Nephron progenitor cell (in vitro differentiated cells): ENCODE data around the gene PPA2.

ENCODE experiments used
- DNase-seq: peaks from one replicate; pipeline ENCODE4 v3.0.0; 2021
- H3K27ac Mint-ChIP-seq: 2 replicates; pipeline ENCODE4 v1.8.0; 2021; ENCODE audit warnings: mild to moderate bottlenecking, moderate library complexity, mixed read lengths
- H3K27me3 Mint-ChIP-seq: 2 replicates; pipeline ENCODE4 v1.8.0; 2021; ENCODE audit warnings: mild to moderate bottlenecking, low read depth, mixed read lengths; ENCODE audit not compliant: poor library complexity
- H3K36me3 Mint-ChIP-seq: 2 replicates; pipeline ENCODE4 v1.8.0; 2021; ENCODE audit warnings: low read depth, mixed read lengths
- H3K4me1 Mint-ChIP-seq: 2 replicates; pipeline ENCODE4 v1.8.0; 2021; ENCODE audit warnings: mixed read lengths
- H3K4me3 Mint-ChIP-seq: 2 replicates; pipeline ENCODE4 v1.8.0; 2021; ENCODE audit warnings: mild to moderate bottlenecking, moderate library complexity, mixed read lengths
- H3K9me3 Mint-ChIP-seq: 2 replicates; pipeline ENCODE4 v1.8.0; 2021; ENCODE audit warnings: mild to moderate bottlenecking, moderate library complexity, mixed read lengths
- TF ChIP-seq, protein P1 (sequence below): fragments of 200-600 bp; sonication (generic); IDR thresholded peaks from 2 replicates; pipeline ENCODE4 v1.5.0; 2021; ENCODE audit warnings: antibody characterized with exemption

PPA2 gene

DNA sequence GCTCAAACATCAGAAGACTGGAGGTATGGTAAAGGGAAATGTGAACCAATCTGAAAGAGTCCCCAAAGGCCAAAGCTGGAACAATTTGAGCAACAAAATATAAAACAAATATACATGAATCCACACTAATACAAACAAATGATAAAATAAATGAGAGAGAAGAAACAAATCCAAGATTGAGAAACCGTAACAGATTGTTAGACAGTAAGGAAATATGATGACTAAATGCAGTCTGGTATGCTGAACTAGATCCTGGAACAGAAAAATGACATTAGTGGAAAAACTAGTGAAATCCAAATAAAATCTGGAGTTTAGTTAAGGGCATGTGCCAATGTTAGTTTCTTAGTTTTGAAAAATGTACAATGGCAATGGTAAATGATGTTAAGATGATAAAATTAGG is 15.9 kb downstream of the PPA2 start:
- Mint-ChIP-seq H3K36me3 (peaks cover 76% of the 10 kb centered on the region), H3K4me1 (no peaks in the 10 kb centered on the region), H3K9me3 (peaks cover 5% of the 10 kb centered on the region), H3K27ac (no peak overlapping the region), H3K27me3 (no peaks in the 10 kb centered on the region), H3K4me3 (no peak overlapping the region)
- TF ChIP-seq, protein P1, sequence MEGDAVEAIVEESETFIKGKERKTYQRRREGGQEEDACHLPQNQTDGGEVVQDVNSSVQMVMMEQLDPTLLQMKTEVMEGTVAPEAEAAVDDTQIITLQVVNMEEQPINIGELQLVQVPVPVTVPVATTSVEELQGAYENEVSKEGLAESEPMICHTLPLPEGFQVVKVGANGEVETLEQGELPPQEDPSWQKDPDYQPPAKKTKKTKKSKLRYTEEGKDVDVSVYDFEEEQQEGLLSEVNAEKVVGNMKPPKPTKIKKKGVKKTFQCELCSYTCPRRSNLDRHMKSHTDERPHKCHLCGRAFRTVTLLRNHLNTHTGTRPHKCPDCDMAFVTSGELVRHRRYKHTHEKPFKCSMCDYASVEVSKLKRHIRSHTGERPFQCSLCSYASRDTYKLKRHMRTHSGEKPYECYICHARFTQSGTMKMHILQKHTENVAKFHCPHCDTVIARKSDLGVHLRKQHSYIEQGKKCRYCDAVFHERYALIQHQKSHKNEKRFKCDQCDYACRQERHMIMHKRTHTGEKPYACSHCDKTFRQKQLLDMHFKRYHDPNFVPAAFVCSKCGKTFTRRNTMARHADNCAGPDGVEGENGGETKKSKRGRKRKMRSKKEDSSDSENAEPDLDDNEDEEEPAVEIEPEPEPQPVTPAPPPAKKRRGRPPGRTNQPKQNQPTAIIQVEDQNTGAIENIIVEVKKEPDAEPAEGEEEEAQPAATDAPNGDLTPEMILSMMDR = no peak
- no peak for DNase-seq

DNA sequence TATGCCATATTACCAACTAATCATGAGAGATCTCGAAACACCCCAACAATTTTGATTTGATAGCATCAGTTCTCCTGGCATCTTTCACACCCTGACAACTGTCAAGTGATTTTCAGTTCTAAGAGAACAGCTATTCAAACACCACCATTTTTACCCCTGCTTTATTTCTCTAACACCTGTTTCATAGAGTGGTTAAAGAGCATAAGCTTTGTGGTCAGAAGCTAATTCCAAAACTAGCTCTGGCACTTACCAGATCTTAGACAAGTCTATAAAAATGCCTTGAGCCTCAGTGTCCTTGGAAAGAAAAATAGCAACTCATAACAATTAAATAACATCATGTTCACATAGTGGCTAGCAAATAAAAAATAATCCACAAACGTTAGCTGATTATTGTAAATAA is 17.9 kb downstream of the PPA2 start:
- H3K4me1 Mint-ChIP-seq = no peaks in the 10 kb centered on the region
- no peak overlapping the region for H3K4me3 Mint-ChIP-seq
- TF ChIP-seq, protein P1 = no peak
- DNase-seq = no peak
- H3K9me3 Mint-ChIP-seq = peaks cover under 1% of the 10 kb centered on the region
- peaks cover 76% of the 10 kb centered on the region for H3K36me3 Mint-ChIP-seq
- no peak overlapping the region for H3K27ac Mint-ChIP-seq
- H3K27me3 Mint-ChIP-seq = no peaks in the 10 kb centered on the region

DNA sequence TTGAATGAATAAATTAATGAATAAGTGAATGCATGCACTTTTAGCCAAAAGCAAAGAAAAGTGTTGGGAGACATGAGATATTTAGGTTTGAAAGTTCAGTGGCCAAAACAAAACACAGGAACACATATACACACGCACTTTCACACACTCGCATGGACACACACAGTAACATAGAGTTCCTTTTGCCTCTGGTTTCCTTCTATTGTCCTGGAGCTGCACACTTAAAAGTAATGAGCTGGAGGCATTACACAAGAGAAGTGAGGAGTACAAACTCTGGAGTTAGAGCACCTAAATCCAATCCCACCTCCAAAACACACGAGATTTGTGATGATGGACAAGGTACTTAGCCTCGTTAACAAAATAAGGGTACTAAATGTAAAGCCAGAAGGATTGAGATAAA is 18.7 kb downstream of the PPA2 start:
- no peak overlapping the region for H3K27ac Mint-ChIP-seq

DNA sequence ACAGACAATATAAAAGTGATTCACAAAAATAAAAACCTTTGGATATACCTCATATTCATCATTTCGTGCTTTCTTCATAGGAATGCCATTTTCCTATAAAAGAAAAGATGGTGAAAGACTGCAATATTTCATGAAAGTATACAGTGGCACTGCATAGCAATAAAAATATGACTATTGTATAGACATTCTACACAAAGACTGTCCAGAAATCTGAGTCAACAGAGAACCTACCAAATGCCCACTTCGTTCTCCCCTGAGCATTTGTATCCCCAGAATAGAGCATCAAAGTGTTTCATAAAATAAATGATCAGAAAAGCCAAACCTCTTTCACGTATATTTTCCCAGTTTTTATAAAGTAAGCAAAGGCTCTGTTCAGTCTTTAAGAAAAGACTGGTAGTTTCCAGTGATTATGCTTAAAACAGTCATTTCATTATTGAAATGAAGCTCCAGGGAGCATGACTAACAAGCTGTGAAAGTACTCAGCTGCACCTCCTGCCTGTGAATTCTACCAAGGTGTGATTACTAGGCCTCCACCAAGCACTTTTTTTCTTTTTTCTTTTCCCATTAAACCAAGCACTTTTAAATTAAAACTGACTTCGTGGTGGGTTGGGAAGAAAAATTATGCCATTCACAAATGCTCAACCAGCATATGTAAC is 20.2 kb downstream of the PPA2 start:
- Mint-ChIP-seq H3K36me3 (peaks cover 77% of the 10 kb centered on the region), H3K27me3 (no peaks in the 10 kb centered on the region), H3K9me3 (peaks cover 4% of the 10 kb centered on the region), H3K27ac (no peak overlapping the region), H3K4me3 (no peak overlapping the region), H3K4me1 (no peaks in the 10 kb centered on the region)
- no peak for DNase-seq
- TF ChIP-seq, protein P1 = no peak

More for the DNA sequence above, 18.7 kb downstream of the PPA2 start:
- no peak overlapping the region for H3K4me3 Mint-ChIP-seq
- H3K4me1 Mint-ChIP-seq = no peaks in the 10 kb centered on the region
- H3K27me3 Mint-ChIP-seq = no peaks in the 10 kb centered on the region
- DNase-seq = no peak
- TF ChIP-seq, protein P1 = no peak
- H3K36me3 Mint-ChIP-seq = peaks cover 77% of the 10 kb centered on the region
- peaks cover 4% of the 10 kb centered on the region for H3K9me3 Mint-ChIP-seq

DNA sequence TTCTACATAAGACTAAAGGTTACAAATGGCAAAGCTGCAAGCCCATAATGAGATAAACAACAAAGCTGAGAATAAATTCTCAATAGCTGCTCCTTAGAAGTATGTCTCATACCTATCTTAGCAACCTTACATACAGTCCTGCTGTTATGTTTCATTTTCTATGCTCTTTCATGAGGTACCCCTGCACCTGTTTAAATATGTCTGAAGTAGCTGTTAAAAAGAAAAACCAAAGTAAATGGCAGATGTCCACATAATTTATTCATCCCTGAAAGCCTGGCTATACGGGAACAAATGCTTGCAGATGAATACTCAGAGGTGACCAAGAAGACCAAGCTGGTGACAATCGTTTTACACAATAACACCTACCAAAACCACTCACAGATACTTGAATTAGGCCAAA is 22.5 kb downstream of the PPA2 start:
- no peak overlapping the region for H3K27ac Mint-ChIP-seq
- peaks cover 74% of the 10 kb centered on the region for H3K36me3 Mint-ChIP-seq
- TF ChIP-seq, protein P1 = no peak
- H3K4me1 Mint-ChIP-seq = no peaks in the 10 kb centered on the region
- DNase-seq = no peak
- no peaks in the 10 kb centered on the region for H3K27me3 Mint-ChIP-seq
- H3K9me3 Mint-ChIP-seq = peaks cover 4% of the 10 kb centered on the region
- no peak overlapping the region for H3K4me3 Mint-ChIP-seq

DNA sequence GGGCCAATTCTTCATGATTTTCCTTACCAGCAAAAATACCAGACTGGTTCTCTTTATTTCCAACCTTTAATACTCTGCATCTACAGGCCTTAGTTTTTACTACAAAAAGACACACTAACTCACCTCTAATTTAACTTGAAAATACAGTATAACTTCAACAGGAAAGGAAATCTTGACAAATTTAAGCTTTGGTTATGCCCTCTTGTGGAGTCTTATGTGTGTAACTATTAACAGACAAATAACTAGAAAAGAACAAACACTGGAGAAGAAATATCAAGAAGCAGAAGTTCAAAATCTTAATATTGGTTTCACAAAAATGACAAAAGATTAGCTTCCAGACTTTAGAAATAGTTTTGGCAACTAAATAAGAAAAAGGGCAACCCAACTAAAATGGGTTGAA is 33.0 kb downstream of the PPA2 start:
- no peaks in the 10 kb centered on the region for H3K4me1 Mint-ChIP-seq
- TF ChIP-seq, protein P1 = no peak
- H3K9me3 Mint-ChIP-seq = peaks cover 13% of the 10 kb centered on the region
- DNase-seq = no peak
- no peak overlapping the region for H3K27ac Mint-ChIP-seq
- no peak overlapping the region for H3K4me3 Mint-ChIP-seq
- peaks cover 49% of the 10 kb centered on the region for H3K36me3 Mint-ChIP-seq
- H3K27me3 Mint-ChIP-seq = no peaks in the 10 kb centered on the region
